Prostate gland (tissue), 2 donors: ENCODE results near the gene USP25. TPM values are rescaled to one million over a fixed set of nuclear protein-coding genes. Genes with fewer than 3 reads are reported as not detected.

Experiments used
- DNase-seq: peaks from one replicate; pipeline ENCODE4 v3.0.0-alpha.2; 2019; ENCODE audit warnings: low spot score
- H3K27ac ChIP-seq, 2 donors: fragments of 200-600 bp; sonication (generic); 2 replicates each; pipeline ENCODE4 v1.5.1; 2017 to 2019
- H3K27me3 ChIP-seq: fragments of 200-600 bp; sonication (generic); replicated peaks from 2 replicates; pipeline ENCODE4 v1.5.1; 2019; ENCODE audit not compliant: insufficient read depth
- H3K36me3 ChIP-seq, 2 donors: fragments of 200-600 bp; sonication (generic); 1 replicate in 1 of 2; 2 replicates in 1 of 2; pipeline versions ENCODE4 v1.5.1 to v1.8.1; 2017 to 2019
- H3K4me1 ChIP-seq: fragments of 200-600 bp; sonication (generic); replicated peaks from 2 replicates; pipeline ENCODE4 v1.5.1; 2019
- H3K4me3 ChIP-seq, 2 donors: fragments of 200-600 bp; sonication (generic); 2 replicates each; pipeline ENCODE4 v1.5.1; 2017 to 2019
- H3K9me3 ChIP-seq: fragments of 200-600 bp; sonication (generic); 2 replicates; pipeline ENCODE4 v1.5.1; 2017
- POLR2A ChIP-seq: fragments of 450-650 bp; IDR thresholded peaks from one replicate; pipeline ENCODE4 v1.6.1; 2016; ENCODE audit warnings: antibody characterized with exemption, mild to moderate bottlenecking
- POLR2AphosphoS5 ChIP-seq: sonication (generic); formaldehyde crosslinking; IDR thresholded peaks from one replicate; pipeline ENCODE4 v1.6.1; 2017; ENCODE audit warnings: antibody characterized with exemption
- WGBS: methylation state at CpG from one replicate; pipeline ENCODE4 v1.1.5; 2018; 5-methylcytosine and 5-hydroxymethylcytosine counted together
- intact Hi-C: fragments of 100-400 bp; cut with DNase I; formaldehyde crosslinking; loops from one replicate; pipeline ENCODE4 v1.14.2; 2022
- total RNA-seq, 2 donors: library from RNA; depleted of rRNA; stranded (reverse); fragments of >200 nt; gene quantifications; one replicate each; pipeline ENCODE4 v1.1.0, GENCODE V29; 2016
- TF ChIP-seq, protein P1 (sequence below), 4 experiments: fragments of 200-600 bp in 2 of 4; fragments of 450-650 bp in 2 of 4; sonication (generic) in 2 of 4; IDR thresholded peaks; 1 replicate in 3 of 4; 2 replicates in 1 of 4; pipeline ENCODE4 v1.5.1; 2016 to 2019; ENCODE audit warnings: antibody characterized with exemption in 4 of 4, mild to moderate bottlenecking in 2 of 4, moderate library complexity in 2 of 4

The USP25 gene
- total RNA-seq, 2 donors from 2014 or later = 30.4 to 49.3 TPM

DNA sequence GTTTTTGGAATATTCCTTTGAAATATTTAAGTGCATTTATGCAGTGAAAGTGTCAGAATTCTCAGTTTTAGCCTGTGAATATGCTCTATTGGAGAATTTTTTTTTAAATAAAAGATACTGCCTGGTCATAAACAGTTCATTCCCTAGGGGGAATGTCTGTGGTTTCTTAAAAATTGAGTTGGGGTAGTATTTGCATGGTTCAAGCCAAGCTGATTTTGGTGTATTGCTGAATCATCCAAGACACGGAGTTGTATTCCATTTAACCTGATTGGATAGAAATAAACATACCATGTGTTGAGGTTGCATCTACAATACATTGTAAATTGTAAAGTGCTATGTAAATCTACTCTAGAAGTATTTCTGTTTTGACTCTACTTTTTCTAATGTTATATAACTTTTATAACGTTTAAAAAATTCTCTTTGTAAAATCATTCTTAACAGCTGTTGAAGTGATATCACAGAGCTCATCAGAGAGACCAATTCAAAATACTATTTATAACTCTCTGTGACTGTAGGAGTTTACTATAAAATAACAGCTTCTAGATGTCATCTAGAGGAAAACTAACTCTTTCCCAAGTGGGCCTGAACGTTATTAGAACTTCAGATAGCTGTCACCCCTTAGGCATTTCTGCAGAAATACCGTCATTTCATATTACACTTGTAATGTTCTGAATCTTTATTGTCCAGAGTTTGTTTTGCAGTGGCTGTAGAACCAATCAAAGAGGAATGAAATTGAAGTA is 199.1 kb downstream of the USP25 start:
- Histone ChIP-seq H3K36me3 (no peaks in the 10 kb centered on the region), H3K4me1 (no peaks in the 10 kb centered on the region), H3K27ac (no peak overlapping the region), H3K4me3 (no peak overlapping the region), H3K27me3 (no peaks in the 10 kb centered on the region), H3K9me3 (no peaks in the 10 kb centered on the region)
- TF ChIP-seq POLR2AphosphoS5 (no peak), POLR2A (no peak)
- TF ChIP-seq, protein P1, sequence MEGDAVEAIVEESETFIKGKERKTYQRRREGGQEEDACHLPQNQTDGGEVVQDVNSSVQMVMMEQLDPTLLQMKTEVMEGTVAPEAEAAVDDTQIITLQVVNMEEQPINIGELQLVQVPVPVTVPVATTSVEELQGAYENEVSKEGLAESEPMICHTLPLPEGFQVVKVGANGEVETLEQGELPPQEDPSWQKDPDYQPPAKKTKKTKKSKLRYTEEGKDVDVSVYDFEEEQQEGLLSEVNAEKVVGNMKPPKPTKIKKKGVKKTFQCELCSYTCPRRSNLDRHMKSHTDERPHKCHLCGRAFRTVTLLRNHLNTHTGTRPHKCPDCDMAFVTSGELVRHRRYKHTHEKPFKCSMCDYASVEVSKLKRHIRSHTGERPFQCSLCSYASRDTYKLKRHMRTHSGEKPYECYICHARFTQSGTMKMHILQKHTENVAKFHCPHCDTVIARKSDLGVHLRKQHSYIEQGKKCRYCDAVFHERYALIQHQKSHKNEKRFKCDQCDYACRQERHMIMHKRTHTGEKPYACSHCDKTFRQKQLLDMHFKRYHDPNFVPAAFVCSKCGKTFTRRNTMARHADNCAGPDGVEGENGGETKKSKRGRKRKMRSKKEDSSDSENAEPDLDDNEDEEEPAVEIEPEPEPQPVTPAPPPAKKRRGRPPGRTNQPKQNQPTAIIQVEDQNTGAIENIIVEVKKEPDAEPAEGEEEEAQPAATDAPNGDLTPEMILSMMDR (IDR thresholded peaks at IDR 0.05) = no peak
- no peak for DNase-seq
- intact Hi-C loops = no loop called here
- 35% methylated on average over 4 of the region's 4 CpGs for WGBS

DNA sequence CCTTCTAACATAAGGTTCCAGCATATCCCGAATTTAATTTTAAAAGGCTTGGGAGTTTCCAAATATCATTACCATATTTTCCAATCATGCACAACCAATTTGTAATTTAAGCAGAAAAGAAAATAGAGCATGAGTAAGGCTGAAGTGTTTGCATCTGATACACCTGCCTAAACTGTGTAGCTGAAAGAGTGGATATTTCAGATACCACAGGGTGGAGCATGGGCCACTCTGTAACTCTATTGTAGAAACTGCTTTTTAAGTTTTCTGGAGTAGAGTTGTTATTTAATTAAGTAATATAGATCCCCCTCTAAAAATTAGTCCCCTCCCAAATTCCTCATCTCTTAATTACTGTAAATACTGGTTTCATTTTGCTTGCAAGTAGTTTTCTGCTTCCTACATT is 199.8 kb downstream of the USP25 start:
- TF ChIP-seq, protein P1 (IDR thresholded peaks at IDR 0.05) = no peak
- TF ChIP-seq POLR2A = no peak
- TF ChIP-seq POLR2AphosphoS5 = no peak
- no peaks in the 10 kb centered on the region for H3K27me3 ChIP-seq
- WGBS = 64% methylated on average over 1 of the region's 1 CpG
- intact Hi-C loops = no loop called here
- no peak overlapping the region for H3K27ac ChIP-seq
- no peaks in the 10 kb centered on the region for H3K36me3 ChIP-seq
- no peak overlapping the region for H3K4me3 ChIP-seq
- no peaks in the 10 kb centered on the region for H3K9me3 ChIP-seq
- no peaks in the 10 kb centered on the region for H3K4me1 ChIP-seq
- no peak for DNase-seq
